ENCODE results near the gene TREML1. TPM values are rescaled to one million over a fixed set of nuclear protein-coding genes. Genes with fewer than 3 reads are reported as not detected.

Gene TREML1
- total and polyA plus RNA-seq, 2 of the 4 experiments (the other 2 are of a cell fraction), result not detected

GRCh38 chr6:41181566-41181965 is 27.4 kb upstream of the TREML1 start:
- ChIA-PET POLR2A (ENCODE audit: unreplicated experiment) (no interaction called here), CTCF (interaction anchor here (0.9 to 1.4 kb wide), 3 partner anchors 29 to 137 kb away, joined by 3 to 7 read pairs (median 4); no protein-coding TSS in a partner anchor)
- in situ Hi-C loops (cut with MboI; ENCODE audit: low sequenced_read_pairs), result loop anchor here (10.0 kb wide), 1 partner anchor 87 kb away; no protein-coding TSS in a partner anchor
- Histone ChIP-seq H2AK5ac (ENCODE audit: low read depth, low read length) (no peak overlapping the region), H3K27me3 (ENCODE audit: control insufficient read depth, insufficient read depth, low read length) (peaks cover 18% of the 10 kb centered on the region; the same call in 1 of the 2 replicates), H2BK20ac (ENCODE audit: low read depth, low read length) (no peak overlapping the region), H3K36me3 (ENCODE audit: control insufficient read depth, insufficient read depth, low read length) (no peaks in the 10 kb centered on the region), H2AK9ac (replicated peaks; ENCODE audit: low read depth, low read length, poor library complexity) (no peak overlapping the region), H2BK120ac (ENCODE audit: low read depth, low read length) (no peak overlapping the region), H4K5ac (ENCODE audit: low read depth, low read length) (no peak overlapping the region), H3K4me1 (ENCODE audit: control insufficient read depth, insufficient read depth, low read length) (no peaks in the 10 kb centered on the region), H4K20me1 (ENCODE audit: insufficient read depth, low read length) (no peaks in the 10 kb centered on the region), H4K91ac (ENCODE audit: insufficient read depth, low read depth, low read length) (no peak overlapping the region), H3K9me3 (ENCODE audit: control insufficient read depth, insufficient read depth, low read length) (no peaks in the 10 kb centered on the region), H3K56ac (ENCODE audit: extremely low read depth, insufficient read depth, low read length) (no peak overlapping the region), H2BK5ac (ENCODE audit: low read depth, low read length, poor library complexity, severe bottlenecking) (no peak overlapping the region), H3K27ac (ENCODE audit: insufficient read depth, low read length) (no peak overlapping the region), H3K23ac (ENCODE audit: low read depth, low read length) (no peak overlapping the region), H3K4me3 (ENCODE audit: insufficient read depth, low read depth, low read length) (no peak overlapping the region), H3K9me1 (ENCODE audit: insufficient read depth, low read length) (no peaks in the 10 kb centered on the region), H3K79me1 (ENCODE audit: low read depth in 1 of 2, low read length in 2 of 2) (no peaks in the 10 kb centered on the region), H3K4ac (ENCODE audit: low read depth, low read length) (no peak overlapping the region), H3K14ac (replicated peaks; ENCODE audit: low read depth, low read length) (no peak overlapping the region), H4K8ac (ENCODE audit: low read depth in 2 of 2, low read length in 2 of 2) (no peak overlapping the region), H3K9ac (ENCODE audit: low read depth, low read length) (no peak overlapping the region), H2BK15ac (ENCODE audit: low read depth, low read length) (no peak overlapping the region), H3K18ac (ENCODE audit: low read depth, low read length) (no peak overlapping the region), H2AFZ (replicated peaks; ENCODE audit: low read length, poor library complexity) (no peak overlapping the region), H3K4me2 (ENCODE audit: low read depth, low read length) (no peak overlapping the region)
- TF ChIP-seq CEBPB (IDR thresholded peaks at IDR 0.05; ENCODE audit: low read depth, low read length), result no peak
- TF ChIP-seq, protein P1, sequence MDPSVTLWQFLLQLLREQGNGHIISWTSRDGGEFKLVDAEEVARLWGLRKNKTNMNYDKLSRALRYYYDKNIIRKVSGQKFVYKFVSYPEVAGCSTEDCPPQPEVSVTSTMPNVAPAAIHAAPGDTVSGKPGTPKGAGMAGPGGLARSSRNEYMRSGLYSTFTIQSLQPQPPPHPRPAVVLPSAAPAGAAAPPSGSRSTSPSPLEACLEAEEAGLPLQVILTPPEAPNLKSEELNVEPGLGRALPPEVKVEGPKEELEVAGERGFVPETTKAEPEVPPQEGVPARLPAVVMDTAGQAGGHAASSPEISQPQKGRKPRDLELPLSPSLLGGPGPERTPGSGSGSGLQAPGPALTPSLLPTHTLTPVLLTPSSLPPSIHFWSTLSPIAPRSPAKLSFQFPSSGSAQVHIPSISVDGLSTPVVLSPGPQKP (IDR thresholded peaks at IDR 0.05; ENCODE audit: borderline replicate concordance, low read depth, low read length), result no peak
- no peak for TF ChIP-seq RCOR1 (IDR thresholded peaks at IDR 0.05; ENCODE audit: insufficient replicate concordance, low read length)
- TF ChIP-seq RFX5 (IDR thresholded peaks at IDR 0.05; ENCODE audit: low read depth, low read length), result no peak
- no peak for TF ChIP-seq MXI1 (IDR thresholded peaks at IDR 0.05; ENCODE audit: borderline replicate concordance, low read depth, low read length)
- ATAC-seq (ENCODE audit: low read depth), result no peak
- intact Hi-C loops (cut with micrococcal nuclease), result no loop called here
- dilution Hi-C loops (cut with HindIII; ENCODE audit: low sequenced_read_pairs, unreplicated experiment), result no loop called here
- WGBS, 2 experiments (ENCODE audit: extremely low coverage in 2 of 2, insufficient read length in 1 of 2), result no CpG with 5 or more reads among the region's 1 CpG
- no peak for DNase-seq
- BruUV-seq (replicated peaks), result no TSS peak

Measured in IMR-90 (cell line).